Rectal smooth muscle tissue (tissue), 1 donor: ENCODE data around the gene ADD3.
A peak's percentile ranks its signal among the peaks of the same experiment; 100 is the strongest.

Experiments
- H3K27ac ChIP-seq: one replicate; pipeline ENCODE4 v1.7.0; 2013; ENCODE audit warnings: low read depth, low read length, inconsistent platforms
- H3K27me3 ChIP-seq: one replicate; pipeline ENCODE4 v1.7.0; 2013; ENCODE audit warnings: low read length; ENCODE audit not compliant: control insufficient read depth, insufficient read depth
- H3K36me3 ChIP-seq: one replicate; pipeline ENCODE4 v1.7.0; 2013; ENCODE audit warnings: low read length; ENCODE audit not compliant: control insufficient read depth, insufficient read depth
- H3K4me1 ChIP-seq: one replicate; pipeline ENCODE4 v1.7.0; 2013; ENCODE audit warnings: low read length; ENCODE audit not compliant: control insufficient read depth, insufficient read depth
- H3K4me3 ChIP-seq: one replicate; pipeline ENCODE4 v1.7.0; 2013; ENCODE audit warnings: low read length
- H3K9ac ChIP-seq: one replicate; pipeline ENCODE4 v1.7.0; 2013; ENCODE audit warnings: low read length

ADD3 gene

GRCh38 chr10:110073896-110074295 is 66.1 kb downstream of the ADD3 start:
- no peak overlapping the region for H3K27ac ChIP-seq
- H3K9ac ChIP-seq: no peak overlapping the region
- H3K36me3 ChIP-seq: no peaks in the 10 kb centered on the region
- no peaks in the 10 kb centered on the region for H3K27me3 ChIP-seq
- no peak overlapping the region for H3K4me3 ChIP-seq
- peaks cover 4% of the 10 kb centered on the region for H3K4me1 ChIP-seq

GRCh38 chr10:110074298-110074697 is 66.5 kb downstream of the ADD3 start:
- no peaks in the 10 kb centered on the region for H3K27me3 ChIP-seq
- H3K9ac ChIP-seq: no peak overlapping the region
- no peak overlapping the region for H3K4me3 ChIP-seq
- H3K36me3 ChIP-seq: no peaks in the 10 kb centered on the region
- H3K27ac ChIP-seq: peak overlapping the region; percentile 41
- peaks cover 4% of the 10 kb centered on the region for H3K4me1 ChIP-seq

GRCh38 chr10:110074758-110075671 is 67.2 kb downstream of the ADD3 start:
- no peaks in the 10 kb centered on the region for H3K36me3 ChIP-seq
- no peak overlapping the region for H3K4me3 ChIP-seq
- no peaks in the 10 kb centered on the region for H3K27me3 ChIP-seq
- peaks cover 4% of the 10 kb centered on the region for H3K4me1 ChIP-seq
- no peak overlapping the region for H3K9ac ChIP-seq
- peak overlapping the region; percentile 41 for H3K27ac ChIP-seq

- no peak overlapping the region for H3K9ac ChIP-seq
- H3K4me1 ChIP-seq: peaks cover 4% of the 10 kb centered on the region
Observed at GRCh38 chr10:110075686-110076085, 67.9 kb downstream of the ADD3 start.

GRCh38 chr10:110076559-110077318 is 69.0 kb downstream of the ADD3 start:
- no peak overlapping the region for H3K9ac ChIP-seq
- peak overlapping the region; percentile 14 for H3K4me3 ChIP-seq
- H3K36me3 ChIP-seq: no peaks in the 10 kb centered on the region
- peak overlapping the region; percentile 44 for H3K27ac ChIP-seq
- H3K4me1 ChIP-seq: peaks cover 4% of the 10 kb centered on the region
- H3K27me3 ChIP-seq: no peaks in the 10 kb centered on the region

More at GRCh38 chr10:110075686-110076085, 67.9 kb downstream of the ADD3 start:
- Histone ChIP-seq H3K4me3 (no peak overlapping the region), H3K27ac (peak overlapping the region; percentile 41), H3K36me3 (no peaks in the 10 kb centered on the region), H3K27me3 (no peaks in the 10 kb centered on the region)

- peak overlapping the region; percentile 1 for H3K4me3 ChIP-seq
Observed at GRCh38 chr10:110077436-110078130, 69.8 kb downstream of the ADD3 start.

GRCh38 chr10:110078317-110078716 is 70.5 kb downstream of the ADD3 start:
- no peaks in the 10 kb centered on the region for H3K27me3 ChIP-seq
- no peaks in the 10 kb centered on the region for H3K36me3 ChIP-seq
- peak overlapping the region; percentile 53 for H3K27ac ChIP-seq
- H3K9ac ChIP-seq: no peak overlapping the region
- H3K4me3 ChIP-seq: peak overlapping the region; percentile 1
- peaks cover 4% of the 10 kb centered on the region for H3K4me1 ChIP-seq

More at GRCh38 chr10:110077436-110078130, 69.8 kb downstream of the ADD3 start:
- Histone ChIP-seq H3K27ac (peak overlapping the region; percentile 53), H3K36me3 (no peaks in the 10 kb centered on the region), H3K27me3 (no peaks in the 10 kb centered on the region), H3K4me1 (peaks cover 4% of the 10 kb centered on the region), H3K9ac (no peak overlapping the region)

GRCh38 chr10:110081911-110082310 is 74.1 kb downstream of the ADD3 start:
- no peaks in the 10 kb centered on the region for H3K36me3 ChIP-seq
- H3K27ac ChIP-seq: no peak overlapping the region
- H3K4me3 ChIP-seq: no peak overlapping the region
- H3K4me1 ChIP-seq: no peaks in the 10 kb centered on the region
- no peaks in the 10 kb centered on the region for H3K27me3 ChIP-seq
- no peak overlapping the region for H3K9ac ChIP-seq

- Histone ChIP-seq H3K27ac (no peak overlapping the region), H3K4me1 (no peaks in the 10 kb centered on the region), H3K36me3 (no peaks in the 10 kb centered on the region), H3K9ac (no peak overlapping the region), H3K4me3 (no peak overlapping the region), H3K27me3 (no peaks in the 10 kb centered on the region)
Observed at GRCh38 chr10:110083884-110084283, 76.1 kb downstream of the ADD3 start.

- Histone ChIP-seq H3K9ac (no peak overlapping the region), H3K27me3 (no peaks in the 10 kb centered on the region), H3K27ac (no peak overlapping the region), H3K36me3 (no peaks in the 10 kb centered on the region), H3K4me1 (no peaks in the 10 kb centered on the region), H3K4me3 (no peak overlapping the region)
Observed at GRCh38 chr10:110087682-110088081, 79.9 kb downstream of the ADD3 start.

GRCh38 chr10:110088367-110089104 is 80.8 kb downstream of the ADD3 start:
- Histone ChIP-seq H3K4me1 (no peaks in the 10 kb centered on the region), H3K9ac (no peak overlapping the region), H3K27ac (no peak overlapping the region), H3K4me3 (no peak overlapping the region), H3K36me3 (no peaks in the 10 kb centered on the region), H3K27me3 (no peaks in the 10 kb centered on the region)
